ENCODE data around the gene GLIS1. TPM values are rescaled to one million over a fixed set of nuclear protein-coding genes. Genes with fewer than 3 reads are reported as not detected.
A peak's percentile ranks its signal among the peaks of the same experiment; 100 is the strongest.

The GLIS1 gene
- total RNA-seq, 1 experiment from 2014 or later, result 0.14 TPM

DNA sequence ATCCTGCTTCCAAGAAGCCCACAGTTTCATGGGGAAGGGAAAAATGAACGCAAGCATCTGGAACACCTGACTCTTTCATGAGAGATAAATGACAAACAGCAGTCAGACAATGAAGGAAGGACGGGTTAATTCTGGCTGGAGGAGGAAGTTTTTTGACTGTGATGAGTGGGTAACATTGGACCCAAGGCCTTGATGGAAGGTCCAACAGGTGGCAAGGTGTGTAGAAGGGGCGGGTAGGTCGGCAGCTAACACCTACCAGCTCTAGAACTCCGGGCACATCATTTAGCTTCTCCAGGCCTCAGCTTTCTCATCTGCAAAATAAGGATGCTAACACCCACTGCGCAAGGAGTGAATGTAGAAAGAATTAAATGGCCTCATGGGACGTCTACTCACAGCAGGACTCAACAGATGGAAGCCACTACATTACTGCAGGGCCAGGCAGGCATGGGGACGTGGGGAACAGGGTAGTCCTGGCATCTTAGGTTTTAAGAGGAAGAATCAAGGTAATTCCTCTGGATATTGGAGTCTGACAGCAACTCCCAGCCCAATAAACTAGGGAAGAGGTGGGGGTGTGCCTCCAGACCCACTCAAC lies 12.9 kb downstream of the GLIS1 start:
- in situ Hi-C loops (cut with HindIII; ENCODE audit: low sequenced_read_pairs), result no loop called here
- no peak for DNase-seq (ENCODE audit: low spot score)

DNA sequence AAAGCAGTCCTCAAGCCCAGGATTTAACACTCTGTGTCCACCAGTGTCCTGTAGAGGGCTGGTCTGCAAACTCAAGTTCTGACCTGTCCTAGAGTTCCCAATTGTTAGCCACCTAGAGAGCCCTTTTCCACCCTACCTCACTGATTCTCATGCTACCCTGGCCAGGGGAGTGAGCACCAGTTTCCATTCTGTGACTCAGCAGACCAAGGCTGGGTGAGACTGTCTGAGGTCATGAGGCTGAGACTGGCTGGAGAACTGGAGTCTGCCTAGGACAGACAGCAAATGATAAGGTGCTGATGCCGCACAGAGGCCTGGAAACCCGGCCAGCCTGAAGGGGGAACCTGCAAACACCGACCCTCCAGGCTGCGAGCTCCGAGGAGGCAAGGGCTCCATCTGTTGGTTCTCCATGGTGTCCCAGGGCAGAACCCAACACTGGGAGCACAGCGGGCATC lies 13.7 kb downstream of the GLIS1 start:
- DNase-seq (ENCODE audit: low spot score), result no peak
- in situ Hi-C loops (cut with HindIII; ENCODE audit: low sequenced_read_pairs), result no loop called here

DNA sequence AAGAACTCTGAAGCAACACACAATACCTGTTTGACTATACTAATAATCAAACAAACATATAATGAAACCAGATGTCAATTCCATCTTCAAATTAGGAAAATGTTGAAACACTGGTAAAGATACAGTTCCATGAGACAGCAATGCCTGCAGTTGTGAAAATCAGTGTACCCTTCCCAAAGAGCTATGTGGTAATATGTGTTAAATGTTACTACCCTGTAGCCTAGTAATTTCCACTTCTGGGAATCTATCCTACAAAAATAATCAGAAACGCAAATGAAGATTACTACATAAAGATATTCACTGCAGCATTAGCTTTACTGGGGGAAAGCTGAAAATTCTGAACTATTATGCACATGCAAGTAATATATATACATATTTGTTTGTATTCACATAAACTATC lies 16.9 kb downstream of the GLIS1 start:
- in situ Hi-C loops (cut with HindIII; ENCODE audit: low sequenced_read_pairs), result no loop called here
- DNase-seq (ENCODE audit: low spot score), result no peak

DNA sequence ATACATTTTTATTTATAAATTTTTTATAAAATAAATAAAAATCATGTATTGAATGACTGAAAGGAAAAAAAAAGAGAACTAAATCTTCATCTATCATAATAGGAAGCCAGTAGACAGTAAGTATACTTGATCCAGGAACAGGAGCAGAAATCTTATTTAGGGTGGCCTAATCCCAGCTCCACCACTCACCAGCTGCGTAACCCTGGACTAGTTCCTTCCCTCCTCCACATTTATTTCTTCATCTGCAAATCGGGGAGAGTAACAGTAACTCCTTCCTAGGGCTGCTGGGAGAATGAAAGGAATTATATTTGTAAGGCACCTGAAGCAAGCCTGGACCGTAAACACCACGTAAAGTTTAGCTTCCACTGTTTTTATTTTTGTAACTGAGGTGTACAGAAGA lies 17.9 kb downstream of the GLIS1 start:
- in situ Hi-C loops (cut with HindIII; ENCODE audit: low sequenced_read_pairs), result no loop called here

DNA sequence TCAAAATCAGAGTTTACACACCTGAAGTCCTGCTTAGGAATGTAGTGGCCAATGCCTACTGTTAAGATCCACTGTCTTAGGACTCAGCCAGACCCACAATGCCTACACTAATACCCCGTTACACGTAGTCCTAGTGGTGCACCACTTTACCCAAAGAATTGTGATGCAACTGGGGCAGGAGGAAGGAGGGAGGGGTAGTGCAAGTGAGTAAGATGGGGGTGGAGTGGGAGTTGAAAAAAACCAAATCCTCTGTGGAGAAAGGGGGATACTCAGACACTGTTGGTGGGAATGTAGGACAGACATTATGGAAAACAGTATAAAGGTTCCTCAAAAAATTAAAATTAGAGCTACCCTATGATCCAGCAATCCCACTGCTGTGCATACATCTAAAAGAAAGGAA lies 19.5 kb downstream of the GLIS1 start:
- in situ Hi-C loops (cut with HindIII; ENCODE audit: low sequenced_read_pairs), result no loop called here

More for the DNA sequence above, 17.9 kb downstream of the GLIS1 start:
- no peak for DNase-seq (ENCODE audit: low spot score)

DNA sequence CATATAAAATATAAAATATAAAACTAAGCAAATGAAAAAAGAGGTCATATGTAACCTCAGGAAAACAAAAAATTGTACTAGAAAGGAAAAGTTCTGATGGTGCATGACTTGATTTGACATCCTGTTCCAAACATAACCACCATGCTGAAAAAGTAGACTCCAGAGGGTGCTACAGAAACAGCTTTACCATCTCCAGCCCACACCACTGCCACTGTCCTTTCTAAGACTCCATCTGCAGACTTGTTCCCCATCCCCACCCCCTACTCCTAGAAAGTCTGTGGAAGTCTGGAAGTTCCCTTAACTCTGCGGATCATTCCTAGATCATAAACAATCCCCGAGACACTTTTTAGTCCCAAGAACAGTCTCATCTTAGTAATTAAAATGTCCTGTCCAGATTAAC lies 20.5 kb downstream of the GLIS1 start:
- in situ Hi-C loops (cut with HindIII; ENCODE audit: low sequenced_read_pairs), result no loop called here
- DNase-seq (ENCODE audit: low spot score), result no peak

More for the DNA sequence above, 19.5 kb downstream of the GLIS1 start:
- no peak for DNase-seq (ENCODE audit: low spot score)

DNA sequence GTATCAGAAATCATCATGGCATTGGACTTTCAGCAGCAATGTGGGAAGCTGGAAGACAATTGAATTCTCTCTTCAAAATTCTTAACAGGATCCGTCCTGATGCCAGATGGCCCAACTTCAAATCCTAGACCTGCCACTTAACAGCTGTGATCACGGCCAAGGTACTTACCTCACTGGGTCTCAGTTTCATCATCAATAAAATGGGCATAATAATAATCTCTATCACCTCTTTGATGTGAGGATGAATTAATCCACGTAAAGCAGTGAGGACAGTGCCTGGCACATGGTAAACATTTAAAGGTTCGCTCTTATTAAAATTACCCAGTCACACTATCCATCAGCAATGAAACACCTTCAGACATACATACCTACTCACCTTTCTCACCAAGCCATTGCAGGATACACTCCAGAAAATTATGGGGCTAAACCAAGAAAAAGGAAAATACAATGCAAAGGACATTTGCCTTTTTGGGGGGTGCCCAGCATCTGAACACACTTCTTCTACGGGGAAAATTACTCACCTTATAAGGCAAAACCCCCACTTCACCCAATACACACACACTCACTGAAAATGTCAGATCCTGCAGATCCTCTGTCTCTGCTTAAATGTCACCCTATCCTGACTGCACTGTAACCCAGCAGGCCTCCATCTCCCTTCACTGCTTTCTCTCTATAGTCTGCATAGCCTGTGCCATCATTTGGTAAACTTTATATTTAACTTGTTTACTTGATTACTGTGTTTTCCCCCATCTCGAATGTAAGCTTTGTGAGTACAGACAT lies 21.7 kb downstream of the GLIS1 start:
- DNase-seq (ENCODE audit: low spot score), result no peak
- in situ Hi-C loops (cut with HindIII; ENCODE audit: low sequenced_read_pairs), result no loop called here

DNA sequence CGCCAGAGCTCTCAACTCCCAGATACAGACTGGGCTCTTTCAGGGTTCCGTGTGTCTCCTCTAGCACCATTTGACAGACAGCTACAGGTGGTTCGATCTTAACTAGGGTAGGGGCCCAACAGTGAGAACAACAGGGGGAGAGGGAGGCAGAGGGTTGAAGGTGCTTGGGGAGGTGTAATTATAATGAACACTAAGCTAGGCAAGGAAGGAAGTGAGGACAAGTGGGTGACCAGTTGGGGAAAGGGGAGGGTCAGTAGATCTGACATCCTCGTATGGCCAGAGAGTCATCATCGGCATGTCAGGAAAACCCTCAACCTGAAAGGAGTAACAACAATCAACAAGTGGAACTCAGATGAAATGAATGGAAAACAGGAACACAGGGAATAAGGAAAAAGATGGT lies 22.8 kb downstream of the GLIS1 start:
- DNase-seq (ENCODE audit: low spot score), result no peak
- in situ Hi-C loops (cut with HindIII; ENCODE audit: low sequenced_read_pairs), result no loop called here

DNA sequence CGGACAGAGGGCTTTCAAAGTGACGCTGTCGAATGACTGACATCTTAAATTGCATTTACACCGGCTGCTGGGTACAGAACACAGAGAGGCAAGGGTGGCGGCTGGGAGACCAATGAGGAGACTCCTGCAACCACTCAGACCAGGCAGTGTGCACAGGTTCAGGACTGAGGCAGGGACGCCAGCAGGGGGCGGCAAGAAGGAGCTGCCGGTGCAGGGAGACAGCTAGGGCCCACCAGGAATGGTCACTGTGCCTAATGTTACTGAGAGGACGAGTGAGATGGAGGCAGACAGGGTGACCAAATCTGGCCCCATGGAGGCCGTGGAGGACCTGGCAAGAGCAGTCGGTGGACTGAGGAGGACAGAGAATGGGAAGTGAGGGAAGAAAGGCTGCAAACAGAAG lies 23.5 kb downstream of the GLIS1 start:
- in situ Hi-C loops (cut with HindIII; ENCODE audit: low sequenced_read_pairs), result no loop called here
- DNase-seq (ENCODE audit: low spot score), result no peak

DNA sequence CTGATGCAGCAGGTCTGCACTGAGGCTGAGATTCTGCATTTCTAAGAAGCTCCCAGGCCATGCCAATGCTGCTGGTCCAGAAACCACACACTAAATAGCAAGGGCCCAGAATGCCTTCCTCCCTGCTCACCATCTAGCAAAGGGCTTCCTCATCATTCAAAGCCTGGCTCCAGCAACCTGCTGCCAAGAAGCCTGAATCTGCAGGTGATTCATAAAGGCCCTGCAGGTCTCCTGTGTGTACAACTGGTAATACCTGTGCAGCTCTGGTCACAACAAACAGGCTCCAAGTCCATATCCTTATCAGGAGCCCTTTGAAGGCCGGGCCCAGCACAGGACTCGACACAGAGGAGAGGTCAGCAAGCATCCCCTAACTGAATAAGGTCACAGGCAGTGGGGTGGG lies 26.7 kb downstream of the GLIS1 start:
- no peak for DNase-seq (ENCODE audit: low spot score)
- in situ Hi-C loops (cut with HindIII; ENCODE audit: low sequenced_read_pairs), result no loop called here

DNA sequence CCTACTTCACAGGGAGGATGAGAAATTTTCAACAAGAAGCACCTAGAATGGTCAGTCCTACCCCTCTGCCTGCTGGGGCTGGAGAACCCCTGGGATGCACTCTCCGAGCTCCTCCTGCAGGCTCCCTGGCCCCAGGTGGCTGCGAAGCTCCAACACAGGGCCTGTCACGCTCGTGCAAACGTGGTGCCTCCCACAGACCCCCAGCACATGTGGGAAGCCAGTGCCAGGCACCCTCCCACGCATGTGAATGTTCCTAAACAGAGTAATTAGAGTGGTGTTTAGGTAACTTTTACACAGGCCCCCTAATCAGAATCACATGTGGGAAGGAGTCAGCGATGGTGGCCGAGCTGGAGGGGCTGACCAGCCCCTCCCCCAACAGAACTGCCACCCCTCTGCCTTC lies 28.4 kb downstream of the GLIS1 start:
- no peak for DNase-seq (ENCODE audit: low spot score)
- in situ Hi-C loops (cut with HindIII; ENCODE audit: low sequenced_read_pairs), result no loop called here

DNA sequence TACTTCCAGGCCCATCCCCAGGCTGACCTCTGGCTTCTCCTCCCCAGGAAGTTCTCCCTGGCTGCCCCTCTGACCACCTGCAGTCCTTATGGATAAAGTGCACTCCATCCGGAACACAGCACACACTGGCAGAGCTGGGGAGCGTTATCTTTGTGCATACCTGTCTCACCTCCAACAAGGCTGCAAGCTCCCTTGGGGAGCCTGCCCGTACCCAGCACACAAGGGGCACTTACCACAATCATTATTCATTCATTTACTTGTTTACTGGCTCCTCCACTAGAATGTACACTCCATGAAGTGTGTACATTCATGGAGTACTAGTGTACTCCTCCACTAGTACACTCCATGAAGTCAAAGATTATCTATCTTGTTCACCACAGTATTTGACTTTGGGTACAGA lies 30.3 kb downstream of the GLIS1 start:
- no peak for DNase-seq (ENCODE audit: low spot score)
- in situ Hi-C loops (cut with HindIII; ENCODE audit: low sequenced_read_pairs), result no loop called here

DNA sequence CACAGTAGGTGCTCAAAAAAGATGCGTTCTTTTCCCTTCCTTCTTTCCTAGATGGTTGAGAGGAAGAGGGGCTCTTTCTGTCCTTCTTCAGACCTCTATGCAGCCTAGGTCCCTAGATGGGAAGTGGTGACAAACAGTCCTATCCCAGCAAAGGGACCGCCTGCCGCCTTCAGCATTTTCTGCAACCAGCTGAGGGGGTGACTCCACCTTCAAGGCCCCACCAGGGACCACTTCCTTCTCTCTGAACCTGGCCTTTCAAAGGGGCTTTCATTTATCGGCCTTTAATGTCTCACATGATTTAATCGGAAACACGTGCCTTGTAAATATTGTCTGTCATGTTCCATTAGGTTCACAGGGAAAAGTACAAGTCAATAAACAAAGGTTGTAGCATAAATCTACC lies 32.6 kb downstream of the GLIS1 start:
- no peak for DNase-seq (ENCODE audit: low spot score)
- in situ Hi-C loops (cut with HindIII; ENCODE audit: low sequenced_read_pairs), result no loop called here

DNA sequence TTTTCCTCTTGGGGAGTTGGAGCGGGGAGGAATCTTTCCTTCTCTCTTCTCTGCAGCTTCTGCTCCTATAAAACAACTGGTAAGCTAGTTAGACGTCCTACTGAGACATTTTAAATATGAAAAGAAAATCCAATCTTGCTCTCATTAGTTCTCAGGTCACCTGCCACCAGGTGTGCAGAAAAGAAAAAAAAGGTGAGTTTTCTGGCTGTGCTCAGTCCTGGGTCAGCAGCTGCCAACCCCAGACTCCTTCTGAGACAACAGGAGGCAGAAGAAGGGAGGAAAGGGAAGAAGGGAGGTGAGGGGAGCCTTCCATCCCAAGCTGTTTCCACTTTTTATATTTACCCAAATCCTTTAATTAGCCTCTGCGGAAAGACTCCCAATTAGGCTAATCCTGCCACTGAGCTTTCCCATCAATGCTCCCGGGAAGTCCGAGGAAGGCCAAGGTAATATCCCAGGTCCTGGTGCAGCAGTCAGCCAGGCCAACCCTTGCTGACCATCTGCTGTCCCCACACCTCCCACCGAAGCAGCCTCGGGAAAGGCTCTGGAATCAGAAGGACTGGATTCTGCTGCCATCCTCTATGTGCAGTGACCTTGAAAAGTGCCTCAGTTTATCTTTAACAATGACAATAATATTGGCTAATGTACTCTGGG lies 33.4 kb downstream of the GLIS1 start:
- DNase-seq (ENCODE audit: low spot score), result peak; percentile 79
- in situ Hi-C loops (cut with HindIII; ENCODE audit: low sequenced_read_pairs), result no loop called here

DNA sequence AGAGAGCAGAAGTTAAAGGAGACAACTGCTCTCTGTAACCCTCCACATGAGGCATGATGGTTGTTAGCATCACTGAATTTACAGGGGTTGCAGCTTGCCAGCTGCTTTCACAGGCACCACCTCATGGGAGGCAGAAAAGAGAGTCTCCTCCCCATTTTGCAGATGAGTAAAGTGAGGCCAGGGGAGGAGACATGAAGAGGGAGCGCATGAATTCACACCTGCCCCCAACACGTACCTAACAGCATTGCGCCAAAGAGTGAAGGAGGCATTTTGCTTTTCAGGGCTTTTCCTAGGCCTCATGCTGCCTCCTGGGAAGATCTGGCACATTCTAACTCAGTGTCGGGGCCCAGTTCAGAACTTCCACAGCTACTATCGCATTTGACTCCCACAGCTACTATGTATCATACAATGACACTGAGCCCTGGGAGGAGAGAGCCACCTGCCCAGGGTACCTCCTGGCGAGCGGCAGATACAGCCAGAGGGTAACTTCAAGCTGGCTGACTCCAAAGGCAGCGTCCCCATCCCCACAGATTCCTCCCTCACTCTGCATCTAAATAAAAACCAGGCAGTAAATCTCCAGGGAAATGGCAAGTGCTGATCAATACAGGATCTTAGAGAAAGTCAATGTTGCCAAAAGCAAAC lies 34.0 kb downstream of the GLIS1 start:
- in situ Hi-C loops (cut with HindIII; ENCODE audit: low sequenced_read_pairs), result no loop called here
- DNase-seq (ENCODE audit: low spot score), result no peak

DNA sequence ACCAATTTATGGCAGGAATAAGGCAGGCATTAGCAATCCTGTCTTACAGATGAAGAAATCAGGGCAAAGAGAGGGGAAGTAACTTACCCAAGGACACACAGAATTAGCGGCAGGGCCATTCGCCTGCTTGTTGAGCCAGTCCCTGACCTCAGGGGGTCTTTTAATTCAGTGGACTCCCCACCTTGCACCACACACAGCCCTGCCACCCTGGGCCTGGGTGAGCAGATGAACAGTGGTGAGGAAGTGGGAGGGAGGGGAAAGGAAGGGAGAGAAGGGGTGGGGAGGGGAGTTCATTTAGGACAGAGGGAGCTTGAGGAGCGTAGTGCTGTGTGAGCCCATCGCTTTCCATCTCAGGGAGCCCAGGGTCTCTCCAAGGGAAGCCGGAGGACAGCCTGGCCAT lies 34.7 kb downstream of the GLIS1 start:
- DNase-seq (ENCODE audit: low spot score), result no peak
- in situ Hi-C loops (cut with HindIII; ENCODE audit: low sequenced_read_pairs), result no loop called here

DNA sequence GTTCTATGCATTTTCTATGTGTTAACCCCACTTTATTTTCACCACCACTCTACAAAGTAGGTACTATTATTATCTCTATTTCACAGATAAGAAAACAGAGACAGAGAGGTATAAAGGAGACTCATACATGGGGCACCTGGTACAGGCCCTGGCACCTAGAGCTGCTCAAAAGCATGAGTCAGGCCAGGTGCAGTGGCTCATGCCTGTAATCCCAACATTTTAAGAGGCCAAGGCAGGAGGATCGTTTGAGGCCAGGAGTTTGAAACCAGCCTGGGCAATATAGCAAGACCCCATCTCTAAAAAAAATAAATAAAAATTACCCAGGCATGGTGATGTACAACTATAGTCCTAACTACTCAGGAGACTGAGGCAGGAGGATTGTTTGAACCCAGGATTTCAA lies 35.8 kb downstream of the GLIS1 start:
- in situ Hi-C loops (cut with HindIII; ENCODE audit: low sequenced_read_pairs), result no loop called here
- no peak for DNase-seq (ENCODE audit: low spot score)

DNA sequence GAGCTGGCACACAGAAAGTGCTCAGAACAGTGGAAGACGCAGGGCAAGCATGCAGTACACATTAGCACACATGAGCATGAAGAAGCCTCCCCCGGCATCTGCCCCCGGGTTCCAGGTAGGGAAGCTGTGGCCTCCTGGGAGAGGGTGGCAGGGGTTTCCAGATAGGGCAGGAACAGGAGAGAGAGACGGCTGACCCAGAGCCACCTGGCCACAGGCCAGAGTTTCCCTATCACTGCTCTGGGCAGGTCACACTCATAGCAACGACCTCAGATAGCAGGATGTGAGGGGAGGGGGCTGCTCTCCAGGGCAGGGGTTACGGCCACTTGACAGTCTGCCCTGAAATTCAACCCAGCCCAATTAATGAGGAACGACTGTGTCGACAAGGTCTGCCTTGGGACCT lies 36.6 kb downstream of the GLIS1 start:
- DNase-seq (ENCODE audit: low spot score), result no peak
- in situ Hi-C loops (cut with HindIII; ENCODE audit: low sequenced_read_pairs), result no loop called here

DNA sequence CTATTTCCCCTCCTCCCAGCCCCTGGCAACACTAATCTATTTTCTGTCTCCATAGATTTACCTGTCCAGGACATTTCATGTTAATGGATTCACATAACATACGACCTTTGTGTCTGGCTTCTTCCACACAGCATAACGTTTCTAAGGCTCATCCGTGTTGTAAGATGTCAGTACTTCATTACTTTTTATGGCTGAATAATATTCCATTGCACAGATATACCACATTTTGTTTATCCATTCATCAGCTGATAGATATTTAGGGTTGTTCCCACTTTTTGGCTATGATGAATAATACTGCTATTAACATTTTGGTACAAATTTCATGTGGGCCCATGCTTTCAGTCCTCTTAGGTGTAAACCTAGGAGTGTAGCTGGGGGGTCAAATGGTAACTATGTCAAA lies 38.2 kb downstream of the GLIS1 start:
- in situ Hi-C loops (cut with HindIII; ENCODE audit: low sequenced_read_pairs), result no loop called here
- no peak for DNase-seq (ENCODE audit: low spot score)

DNA sequence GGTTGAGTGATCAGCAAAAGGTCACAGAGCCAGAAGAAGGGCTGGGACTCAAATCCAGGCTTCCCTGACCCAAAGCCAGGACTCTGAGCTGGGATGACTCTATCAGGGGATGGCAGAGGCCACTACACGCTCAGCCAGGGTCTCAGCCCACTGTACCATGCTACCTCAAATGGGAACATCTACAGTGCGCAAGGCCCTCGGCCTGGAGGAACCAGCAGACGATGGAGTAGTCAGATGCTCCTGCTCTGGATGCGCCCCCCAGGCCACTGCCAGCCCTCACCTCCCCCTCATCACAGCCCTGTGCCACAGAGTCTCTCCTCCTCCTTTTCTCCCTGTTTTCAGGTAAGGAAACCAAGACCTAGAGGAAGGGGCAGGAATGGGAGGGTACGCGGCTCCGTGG lies 39.0 kb downstream of the GLIS1 start:
- in situ Hi-C loops (cut with HindIII; ENCODE audit: low sequenced_read_pairs), result no loop called here
- DNase-seq (ENCODE audit: low spot score), result no peak

Data from G401 (cell line).